HUES48 (cell line): ENCODE data around the gene LACTB.
A peak's percentile ranks its signal among the peaks of the same experiment; 100 is the strongest.

Experiments
- H3K27ac ChIP-seq: one replicate; pipeline ENCODE4 v1.7.0; 2013; ENCODE audit warnings: low read depth, low read length, inconsistent platforms
- H3K27me3 ChIP-seq: 2 replicates; pipeline ENCODE4 v1.6.1; 2013; ENCODE audit warnings: mild to moderate bottlenecking, low read length; ENCODE audit not compliant: control insufficient read depth, insufficient read depth
- H3K36me3 ChIP-seq: 2 replicates; pipeline ENCODE4 v1.6.1; 2013; ENCODE audit warnings: low read length; ENCODE audit not compliant: control insufficient read depth, insufficient read depth
- H3K4me1 ChIP-seq: 2 replicates; pipeline ENCODE4 v1.6.1; 2013; ENCODE audit warnings: mild to moderate bottlenecking, low read length; ENCODE audit not compliant: control insufficient read depth, insufficient read depth
- H3K4me3 ChIP-seq: 2 replicates; pipeline ENCODE4 v1.5.1; 2013; ENCODE audit warnings: mild to moderate bottlenecking, low read depth, low read length
- H3K9ac ChIP-seq: 2 replicates; pipeline ENCODE4 v1.6.1; 2013; ENCODE audit warnings: mild to moderate bottlenecking, low read depth, low read length, moderate library complexity
- H3K9me3 ChIP-seq: 2 replicates; pipeline ENCODE4 v1.6.1; 2013; ENCODE audit warnings: low read length; ENCODE audit not compliant: control insufficient read depth, insufficient read depth

The LACTB gene

DNA sequence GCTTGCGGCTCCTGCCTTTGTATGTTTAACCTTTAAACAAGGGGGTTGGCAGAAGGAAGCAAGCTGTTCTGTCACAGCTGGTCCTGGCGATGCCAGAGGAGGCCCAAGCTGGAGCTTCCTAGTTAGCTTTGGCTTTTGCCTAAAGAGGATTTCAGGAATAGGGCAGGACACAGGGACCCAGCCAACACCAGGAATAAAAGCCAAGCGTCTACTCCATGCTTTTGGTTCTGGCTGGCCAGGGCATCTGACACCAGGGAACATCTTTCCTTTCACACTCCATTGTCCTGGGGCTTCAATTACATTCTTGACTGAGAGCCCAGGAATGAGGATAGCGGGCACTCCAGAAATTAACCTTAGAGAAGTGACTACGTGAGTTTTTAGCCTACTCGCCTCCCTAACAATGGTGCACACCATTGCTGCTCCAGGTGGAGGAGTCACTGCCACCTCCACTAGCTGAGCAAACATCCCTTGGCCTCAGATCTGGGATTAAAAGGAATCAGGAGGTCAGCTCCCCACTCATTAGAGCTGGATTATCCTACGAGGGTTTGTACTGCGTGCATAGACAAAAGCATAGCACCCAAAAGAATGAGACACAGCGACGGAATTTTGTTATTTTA, 40.9 kb upstream of the LACTB start:
- Histone ChIP-seq H3K27ac (peak overlapping the region; percentile 14), H3K4me3 (no peak overlapping the region), H3K27me3 (no peaks in the 10 kb centered on the region), H3K36me3 (no peaks in the 10 kb centered on the region), H3K9ac (no peak overlapping the region), H3K4me1 (peaks cover 59% of the 10 kb centered on the region), H3K9me3 (no peaks in the 10 kb centered on the region)

DNA sequence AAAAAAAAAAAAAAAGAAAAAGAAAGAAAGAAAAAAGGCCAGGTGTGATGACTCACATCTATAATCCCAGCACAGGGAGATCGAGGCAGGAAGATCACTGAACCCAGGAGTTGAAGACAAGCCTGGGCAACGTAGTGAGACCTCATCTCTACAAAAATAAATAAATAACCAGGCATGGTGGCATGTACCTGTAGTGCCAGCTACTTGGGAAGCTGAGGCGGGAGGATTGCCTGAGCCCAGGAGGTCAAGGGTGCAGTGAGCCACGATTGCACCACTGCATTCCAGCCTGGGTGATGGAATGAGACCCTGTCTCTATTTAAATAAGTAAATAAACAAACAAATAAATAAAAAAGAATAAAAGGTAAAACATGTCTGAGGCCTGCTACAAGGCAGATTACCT, 39.3 kb upstream of the LACTB start:
- peak overlapping the region; percentile 85 for H3K27ac ChIP-seq
- H3K4me1 ChIP-seq: peaks cover 52% of the 10 kb centered on the region

DNA sequence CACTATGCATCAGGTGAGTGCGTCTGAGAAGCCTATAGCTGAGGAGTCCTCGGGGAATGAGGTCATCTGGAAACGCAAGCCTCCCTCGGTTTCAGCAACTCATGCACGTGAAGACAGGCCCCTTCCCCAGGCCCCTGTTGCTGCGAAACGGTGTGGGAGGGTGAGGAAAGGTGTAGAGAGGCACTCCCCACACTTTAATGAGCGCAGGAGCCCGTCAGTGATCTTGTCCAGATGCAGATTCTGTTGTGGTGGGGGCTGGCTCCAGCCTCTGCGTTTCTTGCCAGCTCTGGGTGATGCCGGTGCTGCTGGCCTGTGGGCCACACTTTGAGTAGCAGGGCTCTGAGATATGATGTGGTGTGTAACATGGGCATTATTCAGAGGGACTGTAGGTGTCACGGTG, 38.6 kb upstream of the LACTB start:
- H3K27me3 ChIP-seq: no peaks in the 10 kb centered on the region
- no peaks in the 10 kb centered on the region for H3K36me3 ChIP-seq
- H3K4me1 ChIP-seq: peaks cover 46% of the 10 kb centered on the region
- no peaks in the 10 kb centered on the region for H3K9me3 ChIP-seq
- H3K4me3 ChIP-seq: no peak overlapping the region
- peak overlapping the region; percentile 85 for H3K27ac ChIP-seq
- peak overlapping the region; percentile 43; the same call in 1 of the 2 replicates for H3K9ac ChIP-seq

More for the DNA sequence above, 39.3 kb upstream of the LACTB start:
- no peaks in the 10 kb centered on the region for H3K27me3 ChIP-seq
- peak overlapping the region; percentile 58 for H3K9ac ChIP-seq
- H3K4me3 ChIP-seq: no peak overlapping the region
- no peaks in the 10 kb centered on the region for H3K9me3 ChIP-seq
- no peaks in the 10 kb centered on the region for H3K36me3 ChIP-seq

DNA sequence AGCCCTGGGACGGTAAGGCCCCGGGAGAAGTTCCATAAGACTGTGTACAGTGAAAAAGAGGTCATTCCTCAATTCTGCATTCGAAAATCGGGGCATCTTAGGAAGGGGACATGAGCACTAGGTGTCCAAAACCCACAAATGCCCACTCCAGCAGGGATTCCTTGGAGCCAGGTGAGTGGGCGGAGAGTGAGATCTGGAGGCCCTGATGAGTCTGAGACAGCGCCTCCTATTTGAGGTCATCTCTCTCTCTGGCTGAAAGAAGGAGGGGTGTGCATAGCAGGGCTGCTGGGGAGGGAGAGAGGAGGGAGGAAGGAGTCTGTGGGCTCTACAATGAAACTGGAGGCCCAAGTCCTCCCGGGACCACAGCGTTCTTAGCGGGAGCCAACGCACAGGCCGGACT, 38.1 kb upstream of the LACTB start:
- peaks cover 45% of the 10 kb centered on the region for H3K4me1 ChIP-seq
- no peak overlapping the region for H3K9ac ChIP-seq
- no peak overlapping the region for H3K4me3 ChIP-seq
- no peaks in the 10 kb centered on the region for H3K27me3 ChIP-seq
- H3K27ac ChIP-seq: peak overlapping the region; percentile 85
- H3K9me3 ChIP-seq: no peaks in the 10 kb centered on the region
- H3K36me3 ChIP-seq: no peaks in the 10 kb centered on the region

GRCh38 chr15:63084806-63085205, 36.9 kb upstream of the LACTB start:
- no peaks in the 10 kb centered on the region for H3K36me3 ChIP-seq
- no peaks in the 10 kb centered on the region for H3K27me3 ChIP-seq
- H3K9me3 ChIP-seq: no peaks in the 10 kb centered on the region
- H3K27ac ChIP-seq: peak overlapping the region; percentile 7
- H3K4me1 ChIP-seq: peaks cover 51% of the 10 kb centered on the region
- no peak overlapping the region for H3K9ac ChIP-seq
- no peak overlapping the region for H3K4me3 ChIP-seq

DNA sequence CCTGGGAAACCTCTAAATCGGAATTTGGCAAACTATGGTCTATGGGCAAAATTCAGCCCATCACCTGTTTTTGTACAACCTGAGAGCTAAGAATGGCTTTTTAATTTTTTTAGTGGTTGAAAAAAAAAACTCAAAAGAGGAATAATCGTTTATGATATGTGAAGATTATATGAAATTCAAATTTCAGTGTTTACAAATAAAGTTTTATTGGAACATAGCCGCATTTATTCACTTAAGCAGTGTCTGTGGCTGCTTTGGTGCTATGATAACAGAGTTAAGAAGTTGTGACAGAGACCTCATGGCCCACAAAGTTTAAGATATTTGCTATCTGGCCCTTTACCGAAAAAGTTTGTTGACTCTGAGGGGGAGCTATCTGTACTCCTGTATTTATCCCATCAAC, 36.4 kb upstream of the LACTB start:
- Histone ChIP-seq H3K36me3 (no peaks in the 10 kb centered on the region), H3K4me1 (peaks cover 53% of the 10 kb centered on the region)

DNA sequence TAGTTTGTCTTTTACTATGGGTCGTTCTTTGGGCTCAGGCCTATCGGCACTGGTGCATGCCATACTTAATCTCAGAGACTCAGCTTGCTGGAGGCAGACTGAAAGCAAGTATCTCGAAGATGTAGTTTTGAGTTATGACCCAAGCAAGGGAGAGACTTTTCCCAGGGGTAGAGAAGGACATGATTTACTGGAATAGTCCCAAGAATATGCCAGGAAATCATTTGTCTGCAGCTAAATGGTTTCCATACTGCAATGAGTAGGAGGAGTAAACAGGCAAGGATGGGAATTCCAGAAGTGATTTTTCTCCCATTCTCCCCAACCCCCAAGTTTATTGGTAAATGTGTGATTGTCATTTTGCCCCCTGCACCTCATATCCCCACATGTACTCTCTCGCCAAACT, 35.4 kb upstream of the LACTB start:
- Histone ChIP-seq H3K36me3 (no peaks in the 10 kb centered on the region), H3K27me3 (no peaks in the 10 kb centered on the region), H3K9ac (no peak overlapping the region), H3K4me1 (peaks cover 45% of the 10 kb centered on the region), H3K27ac (no peak overlapping the region), H3K4me3 (no peak overlapping the region), H3K9me3 (no peaks in the 10 kb centered on the region)

More for the DNA sequence above, 36.4 kb upstream of the LACTB start:
- Histone ChIP-seq H3K27ac (no peak overlapping the region), H3K9me3 (no peaks in the 10 kb centered on the region), H3K4me3 (no peak overlapping the region), H3K27me3 (no peaks in the 10 kb centered on the region), H3K9ac (no peak overlapping the region)

GRCh38 chr15:63086947-63087346, 34.7 kb upstream of the LACTB start:
- no peak overlapping the region for H3K9ac ChIP-seq
- H3K36me3 ChIP-seq: no peaks in the 10 kb centered on the region
- H3K27me3 ChIP-seq: no peaks in the 10 kb centered on the region
- H3K4me3 ChIP-seq: no peak overlapping the region
- no peak overlapping the region for H3K27ac ChIP-seq
- peaks cover 42% of the 10 kb centered on the region for H3K4me1 ChIP-seq
- H3K9me3 ChIP-seq: no peaks in the 10 kb centered on the region

- H3K27me3 ChIP-seq: no peaks in the 10 kb centered on the region
- no peak overlapping the region; the same call in 1 of the 2 replicates for H3K4me3 ChIP-seq
- no peaks in the 10 kb centered on the region for H3K36me3 ChIP-seq
- H3K27ac ChIP-seq: peak overlapping the region; percentile 87
- H3K9ac ChIP-seq: no peak overlapping the region
- peaks cover 31% of the 10 kb centered on the region for H3K4me1 ChIP-seq
- H3K9me3 ChIP-seq: no peaks in the 10 kb centered on the region
These were observed 33.0 kb upstream of the LACTB start for GRCh38 chr15:63088533-63089245.

DNA sequence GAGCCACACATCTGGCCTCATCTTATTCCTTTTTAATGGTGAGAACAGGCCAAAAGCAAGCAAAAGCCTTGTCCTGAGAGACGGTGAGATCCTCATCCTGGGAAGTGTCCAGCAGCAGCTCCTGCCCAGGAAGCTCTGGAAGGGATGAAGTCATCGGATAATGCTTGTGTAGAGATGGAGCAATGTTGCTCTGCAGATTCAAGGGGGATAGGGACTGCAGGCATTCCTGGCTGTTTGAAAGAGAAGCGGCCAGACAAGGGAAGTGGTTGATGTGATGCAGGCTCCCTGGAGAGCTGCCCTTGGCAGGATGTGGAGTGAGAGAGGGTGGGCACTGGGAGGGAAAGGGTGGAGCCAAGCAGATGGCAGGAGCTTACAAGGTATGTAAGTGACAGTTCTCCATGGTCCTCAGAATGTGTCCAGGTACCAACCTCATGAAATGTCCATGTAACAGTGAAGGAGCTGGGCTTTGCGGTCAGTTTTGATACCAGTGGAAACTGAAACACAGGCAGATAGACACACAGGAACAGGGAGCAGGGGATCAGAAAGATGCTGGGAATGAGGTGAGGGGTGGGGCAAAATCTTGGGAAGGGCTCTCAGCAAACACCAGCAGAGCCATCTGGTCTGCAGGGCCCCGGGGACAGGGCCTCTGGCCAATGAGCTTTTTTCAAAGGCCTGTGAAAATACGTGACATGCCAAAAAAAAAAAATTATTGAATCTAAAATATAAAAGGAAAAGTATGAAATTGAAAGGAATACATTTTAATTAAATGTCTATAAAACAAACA, 32.2 kb upstream of the LACTB start:
- H3K27me3 ChIP-seq: no peaks in the 10 kb centered on the region
- peak overlapping the region; percentile 87 for H3K27ac ChIP-seq
- no peak overlapping the region for H3K4me3 ChIP-seq
- no peak overlapping the region for H3K9ac ChIP-seq
- H3K9me3 ChIP-seq: no peaks in the 10 kb centered on the region
- H3K4me1 ChIP-seq: peaks cover 34% of the 10 kb centered on the region
- no peaks in the 10 kb centered on the region for H3K36me3 ChIP-seq

GRCh38 chr15:63090472-63090871, 31.2 kb upstream of the LACTB start:
- Histone ChIP-seq H3K4me3 (no peak overlapping the region), H3K9me3 (no peaks in the 10 kb centered on the region), H3K27me3 (no peaks in the 10 kb centered on the region), H3K27ac (peak overlapping the region; percentile 18), H3K36me3 (no peaks in the 10 kb centered on the region), H3K9ac (no peak overlapping the region), H3K4me1 (peaks cover 34% of the 10 kb centered on the region)
